Fibroblast of skin of scalp (primary cell): ENCODE data around the gene ICE2.
A peak's percentile ranks its signal among the peaks of the same experiment; 100 is the strongest.
"Not testable (repeated sequence)": the region's sequence is repeated elsewhere in the genome, so short reads cannot be mapped to it uniquely, and the experiment has no call there.

Experiments
- DNase-seq: peaks from one replicate; pipeline ENCODE4 v3.0.0-alpha.2; 2013

ICE2 gene

GRCh38 chr15:60442031-60442650, 36.8 kb downstream of the ICE2 start:
- DNase-seq = no peak

GRCh38 chr15:60441331-60441730, 37.6 kb downstream of the ICE2 start:
- no peak for DNase-seq

GRCh38 chr15:60438646-60439045, 40.3 kb downstream of the ICE2 start:
- no peak for DNase-seq

- DNase-seq = no peak
Observed at GRCh38 chr15:60428935-60429334, 50.0 kb downstream of the ICE2 start.

- peak; percentile 76 for DNase-seq
Observed at GRCh38 chr15:60426870-60427508, 52.0 kb downstream of the ICE2 start.

- DNase-seq = no peak
Observed at GRCh38 chr15:60425461-60425860, 53.5 kb downstream of the ICE2 start.

GRCh38 chr15:60424006-60424405, 54.9 kb downstream of the ICE2 start:
- no peak for DNase-seq

- peak; percentile 93 for DNase-seq
Observed at GRCh38 chr15:60423537-60423936, 55.4 kb downstream of the ICE2 start.

- peak; percentile 94 for DNase-seq
Observed at GRCh38 chr15:60421544-60421943, 57.4 kb downstream of the ICE2 start.

GRCh38 chr15:60420203-60420716, 58.7 kb downstream of the ICE2 start:
- no peak for DNase-seq

- peak; percentile 52 for DNase-seq
Observed at GRCh38 chr15:60419753-60420152, 59.2 kb downstream of the ICE2 start.

GRCh38 chr15:60418096-60418495, 60.8 kb downstream of the ICE2 start:
- DNase-seq = no peak

- no peak for DNase-seq
Observed at GRCh38 chr15:60417112-60417511, 61.8 kb downstream of the ICE2 start.

- no peak for DNase-seq
Observed at GRCh38 chr15:60416484-60416883, 62.5 kb downstream of the ICE2 start.

GRCh38 chr15:60414016-60414682, 64.8 kb downstream of the ICE2 start:
- peak; percentile 41 for DNase-seq

GRCh38 chr15:60413231-60413824, 65.6 kb downstream of the ICE2 start:
- peak; percentile 78 for DNase-seq

GRCh38 chr15:60412807-60413206, 66.1 kb downstream of the ICE2 start:
- not testable (repeated sequence) for DNase-seq

- DNase-seq = no peak
Observed at GRCh38 chr15:60411774-60412425, 67.0 kb downstream of the ICE2 start.

GRCh38 chr15:60410350-60410749, 68.6 kb downstream of the ICE2 start:
- DNase-seq = not testable (repeated sequence)

- DNase-seq = peak; percentile 73
Observed at GRCh38 chr15:60408463-60408981, 70.4 kb downstream of the ICE2 start.

GRCh38 chr15:60407415-60407805, 71.5 kb downstream of the ICE2 start:
- DNase-seq = peak; percentile 87
